HEK293T (cell line): ENCODE data around the gene GLTP.

Experiments used
- CTCF ChIA-PET: fragments of 350-600 bp; formaldehyde crosslinking; extraction: SDS; loops from one replicate; lab custom pipeline; 2021; ENCODE audit warnings: antibody characterized with exemption, inconsistent platforms; lab: Yijun Ruan, JAX
- POLR2A ChIA-PET: fragments of 350-600 bp; formaldehyde crosslinking; extraction: SDS; loops from one replicate; lab custom pipeline; 2020; ENCODE audit warnings: antibody characterized with exemption, inconsistent platforms; lab: Yijun Ruan, JAX
- DNase-seq: peaks from one replicate; pipeline ENCODE4 v3.0.0; 2012; ENCODE audit warnings: mixed read lengths; ENCODE audit errors: extremely low spot score
- ARNT ChIP-seq: fragments of 450-650 bp; IDR thresholded peaks from 2 replicates; pipeline ENCODE4 v1.6.1; 2017; ENCODE audit warnings: mild to moderate bottlenecking
- BHLHE40 ChIP-seq: fragments of 450-650 bp; IDR thresholded peaks from 2 replicates; pipeline ENCODE4 v1.6.1; 2016; ENCODE audit warnings: mild to moderate bottlenecking, moderate library complexity, borderline replicate concordance
- CTBP1 ChIP-seq: fragments of 450-650 bp; IDR thresholded peaks from 2 replicates; pipeline ENCODE4 v1.6.1; 2016; ENCODE audit warnings: borderline replicate concordance
- ELF4 ChIP-seq: fragments of 450-650 bp; IDR thresholded peaks from 2 replicates; pipeline ENCODE4 v1.6.1; 2017; ENCODE audit warnings: antibody characterized with exemption
- FOXA1 ChIP-seq: fragments of 450-650 bp; IDR thresholded peaks from 2 replicates; pipeline ENCODE4 v1.6.1; 2016; ENCODE audit warnings: mild to moderate bottlenecking
- FOXK2 ChIP-seq: fragments of 450-650 bp; IDR thresholded peaks from 2 replicates; pipeline ENCODE4 v1.6.1; 2016; ENCODE audit warnings: mild to moderate bottlenecking
- FOXM1 ChIP-seq: fragments of 450-650 bp; IDR thresholded peaks from 2 replicates; pipeline ENCODE4 v1.6.1; 2017; ENCODE audit warnings: mild to moderate bottlenecking, borderline replicate concordance
- HDGF ChIP-seq: fragments of 450-650 bp; IDR thresholded peaks from 2 replicates; pipeline ENCODE4 v1.6.1; 2017; ENCODE audit warnings: antibody characterized with exemption, borderline replicate concordance
- L3MBTL2 ChIP-seq: fragments of 450-650 bp; conservative IDR thresholded peaks from 2 replicates; pipeline ENCODE4 v1.6.1; 2016; ENCODE audit warnings: mild to moderate bottlenecking
- LEF1 ChIP-seq: fragments of 450-650 bp; IDR thresholded peaks from 2 replicates; pipeline ENCODE4 v1.6.1; 2017; ENCODE audit warnings: mild to moderate bottlenecking, borderline replicate concordance
- NFRKB ChIP-seq: fragments of 450-650 bp; IDR thresholded peaks from 2 replicates; pipeline ENCODE4 v1.6.1; 2016; ENCODE audit warnings: mild to moderate bottlenecking, moderate library complexity
- SP1 ChIP-seq: fragments of 450-650 bp; IDR thresholded peaks from 2 replicates; pipeline ENCODE4 v1.6.1; 2017
- SUZ12 ChIP-seq: fragments of 450-650 bp; IDR thresholded peaks from 2 replicates; pipeline ENCODE4 v1.6.1; 2016; ENCODE audit warnings: mild to moderate bottlenecking
- TARDBP ChIP-seq: fragments of 450-650 bp; IDR thresholded peaks from 2 replicates; pipeline ENCODE4 v1.6.1; 2016
- ZNF384 ChIP-seq: fragments of 450-650 bp; IDR thresholded peaks from 2 replicates; pipeline ENCODE4 v1.6.1; 2016
- TF ChIP-seq, protein P1 (sequence below): fragments of 450-650 bp; IDR thresholded peaks from 2 replicates; pipeline ENCODE4 v1.6.1; 2016

The GLTP gene

DNA sequence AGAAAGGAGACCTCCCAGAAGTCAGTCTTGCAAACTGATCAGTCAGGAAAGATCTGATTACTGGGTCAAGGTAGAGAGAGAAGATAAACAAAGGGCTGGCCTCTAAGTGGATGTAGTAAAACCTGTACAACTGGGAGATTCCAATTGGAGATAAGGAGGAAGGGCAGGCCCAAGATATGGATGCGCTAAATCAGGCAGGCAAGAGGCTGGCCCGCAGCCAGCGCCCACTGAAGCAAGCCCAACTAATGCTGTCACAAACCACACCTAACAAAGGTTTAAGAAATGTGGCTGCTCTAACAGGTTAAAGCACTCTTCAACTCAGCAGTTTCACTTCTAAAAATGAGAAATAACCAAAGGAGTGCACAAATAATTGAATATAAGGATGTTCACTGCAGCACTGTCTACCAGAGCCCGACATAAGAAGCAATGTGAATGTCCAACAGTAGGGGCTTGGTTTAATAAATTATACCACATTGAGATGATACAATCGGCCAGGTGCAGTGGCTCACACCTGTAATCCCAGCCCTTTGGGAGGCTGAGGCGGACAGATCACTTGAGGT lies 4.7 kb downstream of the GLTP start:
- ChIA-PET POLR2A (no interaction called here), CTCF (interaction anchor here (0.7 kb wide), 1 partner anchor 574 kb away, joined by 3 read pairs; no protein-coding TSS in a partner anchor)
- TF ChIP-seq TARDBP (no peak), CTBP1 (no peak), ARNT (no peak), SP1 (no peak), ELF4 (no peak), FOXM1 (no peak), BHLHE40 (no peak), SUZ12 (no peak)
- DNase-seq: no peak

DNA sequence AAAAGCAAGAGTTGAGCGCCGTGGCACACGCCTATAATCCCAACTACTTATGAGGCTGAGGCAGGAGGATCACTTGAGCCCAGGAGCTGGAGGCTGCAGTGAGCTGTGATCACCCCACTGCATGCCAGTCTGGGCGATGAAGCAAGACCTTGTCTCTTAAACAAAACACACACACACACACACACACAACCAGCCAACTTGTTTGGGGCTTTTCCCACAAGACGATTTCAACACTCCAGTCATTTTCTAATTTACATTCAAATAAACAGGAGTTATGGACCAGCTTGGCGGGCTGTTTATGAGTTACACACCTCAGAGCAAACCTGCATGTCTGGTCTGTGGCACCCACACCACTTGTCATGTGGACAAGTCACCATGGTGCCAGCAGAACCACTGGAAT lies 6.7 kb downstream of the GLTP start:
- ChIA-PET CTCF (no interaction called here), POLR2A (no interaction called here)
- no peak for DNase-seq
- no peak for TF ChIP-seq ARNT
- TF ChIP-seq CTBP1: no peak
- no peak for TF ChIP-seq SP1
- no peak for TF ChIP-seq TARDBP
- no peak for TF ChIP-seq BHLHE40
- no peak for TF ChIP-seq HDGF
- TF ChIP-seq L3MBTL2: no peak
- TF ChIP-seq, protein P1, sequence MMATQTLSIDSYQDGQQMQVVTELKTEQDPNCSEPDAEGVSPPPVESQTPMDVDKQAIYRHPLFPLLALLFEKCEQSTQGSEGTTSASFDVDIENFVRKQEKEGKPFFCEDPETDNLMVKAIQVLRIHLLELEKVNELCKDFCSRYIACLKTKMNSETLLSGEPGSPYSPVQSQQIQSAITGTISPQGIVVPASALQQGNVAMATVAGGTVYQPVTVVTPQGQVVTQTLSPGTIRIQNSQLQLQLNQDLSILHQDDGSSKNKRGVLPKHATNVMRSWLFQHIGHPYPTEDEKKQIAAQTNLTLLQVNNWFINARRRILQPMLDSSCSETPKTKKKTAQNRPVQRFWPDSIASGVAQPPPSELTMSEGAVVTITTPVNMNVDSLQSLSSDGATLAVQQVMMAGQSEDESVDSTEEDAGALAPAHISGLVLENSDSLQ: no peak
- TF ChIP-seq FOXK2: no peak
- no peak for TF ChIP-seq LEF1
- no peak for TF ChIP-seq NFRKB
- no peak for TF ChIP-seq ZNF384

DNA sequence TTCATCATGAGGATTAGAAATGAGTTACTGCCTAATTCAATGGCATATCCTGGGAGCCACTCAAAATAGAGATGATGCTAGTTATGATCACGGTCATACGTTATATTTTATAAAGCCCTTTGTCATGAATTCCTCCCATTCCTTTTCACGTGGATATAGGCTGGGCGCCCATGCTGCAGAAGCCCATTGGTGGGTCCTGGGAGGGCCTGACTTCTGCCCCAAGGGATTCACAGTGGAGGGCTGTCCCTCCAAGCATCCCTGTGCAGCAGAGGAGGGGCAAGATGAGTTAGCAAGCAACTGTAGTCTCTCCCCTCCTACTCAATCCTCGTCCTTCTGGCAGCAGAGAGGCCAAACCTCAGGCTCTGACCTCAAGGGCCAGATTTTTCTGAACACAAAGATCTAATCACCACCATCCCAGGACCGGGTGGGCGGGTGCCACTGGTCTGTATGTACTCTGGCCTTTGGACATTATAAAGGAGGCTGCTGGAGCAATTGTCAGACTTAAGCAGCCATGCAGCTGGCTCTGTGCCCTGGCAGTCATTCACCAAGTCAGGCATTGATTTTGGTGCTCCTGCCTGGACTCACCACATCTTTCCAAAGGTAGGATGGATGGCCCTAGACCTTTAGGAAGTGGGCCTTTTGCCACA lies 8.6 kb downstream of the GLTP start:
- DNase-seq: no peak
- no peak for TF ChIP-seq ZNF384
- TF ChIP-seq FOXA1: no peak
- TF ChIP-seq TARDBP: no peak
- TF ChIP-seq L3MBTL2: no peak
- TF ChIP-seq LEF1: no peak
- no peak for TF ChIP-seq FOXK2
- TF ChIP-seq ARNT: no peak
- TF ChIP-seq SP1: no peak
- TF ChIP-seq BHLHE40: no peak
- TF ChIP-seq CTBP1: no peak
- TF ChIP-seq ELF4: no peak
- TF ChIP-seq NFRKB: no peak
- TF ChIP-seq FOXM1: no peak
- no peak for TF ChIP-seq HDGF
- no peak for TF ChIP-seq SUZ12
- TF ChIP-seq, protein P1: no peak
- ChIA-PET POLR2A (no interaction called here), CTCF (no interaction called here)

DNA sequence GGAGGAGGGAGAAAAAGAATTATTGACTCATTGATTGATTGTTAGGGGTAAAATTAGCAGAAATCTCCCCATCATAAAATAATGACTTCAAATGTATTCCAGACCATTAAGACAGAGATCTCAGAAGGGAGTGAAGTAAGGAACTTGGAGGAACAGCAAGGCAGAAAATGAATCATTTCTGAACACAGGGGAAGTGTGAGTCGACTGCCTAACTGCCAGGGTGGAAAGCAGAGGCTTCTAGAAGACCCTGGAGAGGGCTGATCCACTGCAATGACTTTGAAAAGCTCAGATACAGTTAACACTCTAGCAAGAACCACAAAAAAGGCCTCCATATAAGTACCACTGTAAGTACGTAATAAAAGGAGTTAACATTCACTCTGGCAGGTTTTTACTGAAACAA lies 9.7 kb downstream of the GLTP start:
- ChIA-PET CTCF (interaction anchor here (1.4 to 1.5 kb wide), 2 partner anchors 8 to 25 kb away, joined by 3 to 4 read pairs; no protein-coding TSS in a partner anchor), POLR2A (no interaction called here)
- no peak for DNase-seq
- TF ChIP-seq FOXA1: no peak
- no peak for TF ChIP-seq ARNT
- no peak for TF ChIP-seq BHLHE40
- no peak for TF ChIP-seq ELF4
- no peak for TF ChIP-seq L3MBTL2
- no peak for TF ChIP-seq LEF1
- TF ChIP-seq ZNF384: no peak; the same call in 1 of the 2 replicates
- no peak for TF ChIP-seq FOXM1
- TF ChIP-seq HDGF: no peak
- no peak for TF ChIP-seq CTBP1
- no peak for TF ChIP-seq SUZ12
- TF ChIP-seq, protein P1: no peak

DNA sequence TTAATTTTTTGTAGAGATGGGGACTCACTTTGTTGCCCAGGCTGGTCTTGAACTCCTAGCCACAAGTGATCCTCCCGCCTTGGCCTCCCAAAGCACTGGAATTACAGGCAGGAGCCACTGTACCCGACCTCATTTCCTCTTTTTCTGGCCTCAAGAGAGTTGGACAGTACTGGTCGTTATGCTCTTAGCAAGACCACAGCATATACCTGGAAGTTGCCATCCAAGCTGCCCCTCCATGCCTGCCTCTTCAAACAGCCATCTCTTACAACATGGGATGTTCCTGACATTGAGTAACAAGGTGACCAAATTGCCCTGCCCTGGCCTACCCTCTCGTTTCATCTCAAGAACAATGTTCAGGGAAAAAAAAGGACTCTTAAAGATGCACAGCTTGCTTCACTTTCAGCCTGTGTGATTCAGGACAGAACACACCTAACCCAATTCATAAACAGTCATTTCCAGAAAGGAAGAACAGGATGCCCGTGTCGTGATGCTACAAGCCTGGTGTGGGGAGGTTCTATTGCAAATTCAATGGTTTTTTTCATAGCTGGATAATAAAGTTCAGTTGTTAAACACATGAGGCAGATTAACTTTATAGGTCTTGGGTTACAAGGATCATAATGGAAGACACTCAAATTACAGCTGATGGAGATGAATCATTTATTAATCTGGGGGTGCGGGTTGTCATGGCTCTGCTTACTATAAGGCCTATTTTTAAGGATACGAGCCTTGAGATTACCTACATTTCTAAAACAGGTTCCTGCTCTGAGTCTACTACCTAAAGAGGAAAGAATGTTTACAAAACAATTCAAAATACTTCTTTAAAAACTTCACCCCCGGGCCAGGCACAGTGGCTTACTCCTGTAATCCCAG lies 11.9 kb downstream of the GLTP start:
- DNase-seq: no peak
- POLR2A ChIA-PET: interaction anchor here (1.4 kb wide), 1 partner anchor 9 kb away, joined by 4 read pairs; no protein-coding TSS in a partner anchor
- CTCF ChIA-PET: interaction anchor here (0.6 kb wide), 1 partner anchor 18 kb away, joined by 3 read pairs; no protein-coding TSS in a partner anchor
- TF ChIP-seq TARDBP (no peak), FOXK2 (no peak), ZNF384 (peak; percentile 56; the same call in 1 of the 2 replicates)
- TF ChIP-seq, protein P1: peak; percentile 67
